NCI-H128 (cell line): Measurements from ENCODE around the gene SMIM14.
"Not testable (repeated sequence)": the region's sequence is repeated elsewhere in the genome, so short reads cannot be mapped to it uniquely, and the experiment has no call there.

ENCODE experiments used
- DNase-seq: peaks from one replicate; lab custom pipeline; 2025; ENCODE audit not compliant: unreplicated experiment; lab: John Stamatoyannopoulos, UW

SMIM14 gene

GRCh38 chr4:39539089-39539611, 99.5 kb downstream of the SMIM14 start:
- no peak for DNase-seq

- no peak for DNase-seq
Observed at GRCh38 chr4:39533541-39533940, 105.1 kb downstream of the SMIM14 start.

- DNase-seq, result not testable (repeated sequence)
Observed at GRCh38 chr4:39532237-39532636, 106.4 kb downstream of the SMIM14 start.

GRCh38 chr4:39530682-39531081, 108.0 kb downstream of the SMIM14 start:
- no peak for DNase-seq

- DNase-seq, result no peak
Observed at GRCh38 chr4:39529534-39529933, 109.1 kb downstream of the SMIM14 start.

GRCh38 chr4:39528061-39528465, 110.6 kb downstream of the SMIM14 start:
- no peak for DNase-seq

GRCh38 chr4:39527296-39528060, 111.2 kb downstream of the SMIM14 start, which contains the start of gene UGDH:
Gene UGDH, minus strand, starts transcription at chr4:39527439. Its CDS starts 5,927 bp downstream, at chr4:39521512.
- DNase-seq, result peak; percentile 75

- no peak for DNase-seq
Observed at GRCh38 chr4:39526765-39527295, 111.8 kb downstream of the SMIM14 start.

GRCh38 chr4:39525822-39526690, 112.6 kb downstream of the SMIM14 start:
- DNase-seq, result no peak

GRCh38 chr4:39524161-39524957, 114.3 kb downstream of the SMIM14 start:
- no peak for DNase-seq

- DNase-seq, result no peak
Observed at GRCh38 chr4:39522068-39522467, 116.6 kb downstream of the SMIM14 start.

- DNase-seq, result no peak
Observed at GRCh38 chr4:39521253-39521919, 117.3 kb downstream of the SMIM14 start.

GRCh38 chr4:39518484-39518883, 120.2 kb downstream of the SMIM14 start:
- DNase-seq, result no peak

GRCh38 chr4:39516407-39516966, 122.2 kb downstream of the SMIM14 start:
- no peak for DNase-seq

- not testable (repeated sequence) for DNase-seq
Observed at GRCh38 chr4:39515669-39516401, 122.8 kb downstream of the SMIM14 start.

GRCh38 chr4:39514888-39515401, 123.7 kb downstream of the SMIM14 start:
- no peak for DNase-seq

GRCh38 chr4:39514266-39514665, 124.4 kb downstream of the SMIM14 start:
- not testable (repeated sequence) for DNase-seq

- DNase-seq, result no peak
Observed at GRCh38 chr4:39510348-39510929, 128.2 kb downstream of the SMIM14 start.
